Prostate gland (tissue), 2 donors: ENCODE data around the gene CGB3. TPM values are rescaled to one million over a fixed set of nuclear protein-coding genes. Genes with fewer than 3 reads are reported as not detected.
"Not testable (repeated sequence)": the region's sequence is repeated elsewhere in the genome, so short reads cannot be mapped to it uniquely, and the experiment has no call there.

Experiments used
- DNase-seq: peaks from one replicate; pipeline ENCODE4 v3.0.0-alpha.2; 2019; ENCODE audit warnings: low spot score
- H3K27ac ChIP-seq, 2 donors: fragments of 200-600 bp; sonication (generic); 2 replicates each; pipeline ENCODE4 v1.5.1; 2017 to 2019
- H3K27me3 ChIP-seq: fragments of 200-600 bp; sonication (generic); replicated peaks from 2 replicates; pipeline ENCODE4 v1.5.1; 2019; ENCODE audit not compliant: insufficient read depth
- H3K36me3 ChIP-seq, 2 donors: fragments of 200-600 bp; sonication (generic); 1 replicate in 1 of 2; 2 replicates in 1 of 2; pipeline versions ENCODE4 v1.5.1 to v1.8.1; 2017 to 2019
- H3K4me1 ChIP-seq: fragments of 200-600 bp; sonication (generic); replicated peaks from 2 replicates; pipeline ENCODE4 v1.5.1; 2019
- H3K4me3 ChIP-seq, 2 donors: fragments of 200-600 bp; sonication (generic); 2 replicates each; pipeline ENCODE4 v1.5.1; 2017 to 2019
- H3K9me3 ChIP-seq: fragments of 200-600 bp; sonication (generic); 2 replicates; pipeline ENCODE4 v1.5.1; 2017
- POLR2A ChIP-seq: fragments of 450-650 bp; IDR thresholded peaks from one replicate; pipeline ENCODE4 v1.6.1; 2016; ENCODE audit warnings: antibody characterized with exemption, mild to moderate bottlenecking
- POLR2AphosphoS5 ChIP-seq: sonication (generic); formaldehyde crosslinking; IDR thresholded peaks from one replicate; pipeline ENCODE4 v1.6.1; 2017; ENCODE audit warnings: antibody characterized with exemption
- WGBS: methylation state at CpG from one replicate; pipeline ENCODE4 v1.1.5; 2018; 5-methylcytosine and 5-hydroxymethylcytosine counted together
- intact Hi-C: fragments of 100-400 bp; cut with DNase I; formaldehyde crosslinking; loops from one replicate; pipeline ENCODE4 v1.14.2; 2022
- total RNA-seq, 2 donors: library from RNA; depleted of rRNA; stranded (reverse); fragments of >200 nt; gene quantifications; one replicate each; pipeline ENCODE4 v1.1.0, GENCODE V29; 2016
- TF ChIP-seq, protein P1 (sequence below), 4 experiments: fragments of 200-600 bp in 2 of 4; fragments of 450-650 bp in 2 of 4; sonication (generic) in 2 of 4; IDR thresholded peaks; 1 replicate in 3 of 4; 2 replicates in 1 of 4; pipeline ENCODE4 v1.5.1; 2016 to 2019; ENCODE audit warnings: antibody characterized with exemption in 4 of 4, mild to moderate bottlenecking in 2 of 4, moderate library complexity in 2 of 4

The CGB3 gene
- total RNA-seq, 2 donors from 2014 or later, result not detected

- Histone ChIP-seq H3K4me3 (no peak overlapping the region), H3K9me3 (no peaks in the 10 kb centered on the region), H3K27ac (no peak overlapping the region), H3K4me1 (no peaks in the 10 kb centered on the region), H3K27me3 (no peaks in the 10 kb centered on the region), H3K36me3 (no peaks in the 10 kb centered on the region)
- TF ChIP-seq POLR2A (no peak), POLR2AphosphoS5 (no peak)
- TF ChIP-seq, protein P1, sequence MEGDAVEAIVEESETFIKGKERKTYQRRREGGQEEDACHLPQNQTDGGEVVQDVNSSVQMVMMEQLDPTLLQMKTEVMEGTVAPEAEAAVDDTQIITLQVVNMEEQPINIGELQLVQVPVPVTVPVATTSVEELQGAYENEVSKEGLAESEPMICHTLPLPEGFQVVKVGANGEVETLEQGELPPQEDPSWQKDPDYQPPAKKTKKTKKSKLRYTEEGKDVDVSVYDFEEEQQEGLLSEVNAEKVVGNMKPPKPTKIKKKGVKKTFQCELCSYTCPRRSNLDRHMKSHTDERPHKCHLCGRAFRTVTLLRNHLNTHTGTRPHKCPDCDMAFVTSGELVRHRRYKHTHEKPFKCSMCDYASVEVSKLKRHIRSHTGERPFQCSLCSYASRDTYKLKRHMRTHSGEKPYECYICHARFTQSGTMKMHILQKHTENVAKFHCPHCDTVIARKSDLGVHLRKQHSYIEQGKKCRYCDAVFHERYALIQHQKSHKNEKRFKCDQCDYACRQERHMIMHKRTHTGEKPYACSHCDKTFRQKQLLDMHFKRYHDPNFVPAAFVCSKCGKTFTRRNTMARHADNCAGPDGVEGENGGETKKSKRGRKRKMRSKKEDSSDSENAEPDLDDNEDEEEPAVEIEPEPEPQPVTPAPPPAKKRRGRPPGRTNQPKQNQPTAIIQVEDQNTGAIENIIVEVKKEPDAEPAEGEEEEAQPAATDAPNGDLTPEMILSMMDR (IDR thresholded peaks at IDR 0.05), result no peak
- WGBS, result 37% methylated on average over 16 of the region's 16 CpGs
- DNase-seq, result no peak
- intact Hi-C loops, result no loop called here
Measured at GRCh38 chr19:49020931-49021895, 2.9 kb downstream of the CGB3 start.

DNA sequence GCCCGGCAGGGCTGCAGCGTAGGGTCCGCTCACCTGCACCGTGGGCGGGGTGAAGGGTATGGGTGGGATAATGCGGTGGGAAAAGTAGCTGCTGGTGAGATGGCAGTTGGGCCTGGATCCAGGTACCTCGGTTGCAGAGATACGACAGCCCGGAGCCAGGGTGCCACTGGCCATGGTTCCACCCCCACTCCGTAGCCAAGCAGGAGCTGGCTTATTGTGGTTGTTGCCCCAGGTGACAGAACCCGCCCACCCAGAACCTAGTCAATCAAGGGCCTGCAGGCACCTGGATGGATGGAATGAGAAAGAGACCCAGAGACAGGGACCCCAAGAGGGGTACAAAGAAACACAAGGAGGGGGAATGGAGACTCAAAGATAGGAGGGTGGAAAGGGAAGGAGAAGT lies 3.8 kb downstream of the CGB3 start:
- 58% methylated on average over 11 of the region's 11 CpGs for WGBS
- DNase-seq, result no peak
- no peaks in the 10 kb centered on the region for H3K27me3 ChIP-seq
- H3K4me1 ChIP-seq, result no peaks in the 10 kb centered on the region
- no peak overlapping the region for H3K27ac ChIP-seq
- no peaks in the 10 kb centered on the region for H3K36me3 ChIP-seq
- no peak overlapping the region for H3K4me3 ChIP-seq
- TF ChIP-seq, protein P1 (IDR thresholded peaks at IDR 0.05), result no peak
- TF ChIP-seq POLR2AphosphoS5, result no peak
- no peak for TF ChIP-seq POLR2A
- intact Hi-C loops, result no loop called here
- no peaks in the 10 kb centered on the region for H3K9me3 ChIP-seq

- intact Hi-C loops, result no loop called here
- WGBS, result 7% methylated on average over 41 of the region's 41 CpGs
- no peaks in the 10 kb centered on the region for H3K36me3 ChIP-seq
- no peak overlapping the region for H3K27ac ChIP-seq
- no peaks in the 10 kb centered on the region for H3K9me3 ChIP-seq
- no peaks in the 10 kb centered on the region for H3K4me1 ChIP-seq
- peak; percentile 69 for DNase-seq
- H3K27me3 ChIP-seq, result no peaks in the 10 kb centered on the region
- H3K4me3 ChIP-seq, result peak overlapping the region; percentile 21 to 35
- TF ChIP-seq POLR2A (no peak), POLR2AphosphoS5 (no peak)
- TF ChIP-seq, protein P1 (IDR thresholded peaks at IDR 0.05), result no peak
Measured at GRCh38 chr19:49019242-49019932, 4.7 kb downstream of the CGB3 start.

DNA sequence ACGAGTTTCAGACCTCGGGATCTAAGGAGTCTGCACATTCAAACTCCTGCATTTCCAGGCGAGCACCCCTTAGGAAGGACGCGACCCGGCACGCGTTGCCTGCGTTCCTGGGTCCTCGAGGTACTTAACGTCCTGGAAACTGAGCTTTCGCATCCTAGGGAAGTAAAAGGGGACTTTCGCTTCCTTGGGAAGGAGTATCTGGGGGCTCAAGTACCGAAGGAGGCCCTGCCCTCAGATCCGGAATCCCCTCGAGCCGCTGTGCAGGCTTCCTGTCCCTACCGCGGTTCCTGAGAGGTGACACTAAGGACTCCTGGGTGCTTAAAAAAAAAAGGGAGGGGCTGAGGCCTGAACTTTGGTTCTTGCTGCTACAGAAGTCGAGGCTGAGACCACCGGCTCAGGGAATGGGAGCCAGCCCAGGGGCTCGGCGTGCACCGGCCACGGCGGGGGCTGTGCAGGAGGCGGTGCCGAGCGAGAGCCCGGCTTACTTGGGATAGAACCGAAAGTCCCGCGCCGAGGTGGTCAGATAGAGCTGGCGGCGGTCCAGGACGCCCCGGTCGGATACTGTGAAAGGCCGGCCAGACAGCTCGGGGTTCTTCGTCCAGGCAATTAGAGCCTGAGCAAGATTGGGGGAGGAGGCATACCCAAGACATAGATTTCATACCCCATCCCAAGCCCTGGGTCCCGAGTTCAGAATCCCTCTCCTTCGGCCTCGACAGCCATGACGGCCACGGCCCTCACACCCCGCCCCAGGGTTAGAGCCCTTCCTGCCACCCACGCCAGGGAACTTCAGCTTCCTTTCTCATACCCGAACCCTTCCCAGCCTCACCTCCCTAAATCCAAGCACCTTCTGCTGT lies 5.5 kb downstream of the CGB3 start:
- DNase-seq, H3K36me3 ChIP-seq, intact Hi-C loops, H3K9me3 ChIP-seq, H3K27ac ChIP-seq, H3K4me1 ChIP-seq, H3K27me3 ChIP-seq: not testable (repeated sequence)
- H3K4me3 ChIP-seq, result peak overlapping the region; percentile 16 to 35
- 5% methylated on average over 50 of the region's 50 CpGs for WGBS
